HG02588 (cell line): ENCODE measurements around the gene KLHL34.

ENCODE experiments used
- ATAC-seq: cut with Tn5 transposase; IDR thresholded peaks from one replicate; pipeline ENCODE4 v1.9.1; 2021; ENCODE audit warnings: mild to moderate bottlenecking, moderate library complexity; ENCODE audit not compliant: unreplicated experiment

Gene KLHL34, protein sequence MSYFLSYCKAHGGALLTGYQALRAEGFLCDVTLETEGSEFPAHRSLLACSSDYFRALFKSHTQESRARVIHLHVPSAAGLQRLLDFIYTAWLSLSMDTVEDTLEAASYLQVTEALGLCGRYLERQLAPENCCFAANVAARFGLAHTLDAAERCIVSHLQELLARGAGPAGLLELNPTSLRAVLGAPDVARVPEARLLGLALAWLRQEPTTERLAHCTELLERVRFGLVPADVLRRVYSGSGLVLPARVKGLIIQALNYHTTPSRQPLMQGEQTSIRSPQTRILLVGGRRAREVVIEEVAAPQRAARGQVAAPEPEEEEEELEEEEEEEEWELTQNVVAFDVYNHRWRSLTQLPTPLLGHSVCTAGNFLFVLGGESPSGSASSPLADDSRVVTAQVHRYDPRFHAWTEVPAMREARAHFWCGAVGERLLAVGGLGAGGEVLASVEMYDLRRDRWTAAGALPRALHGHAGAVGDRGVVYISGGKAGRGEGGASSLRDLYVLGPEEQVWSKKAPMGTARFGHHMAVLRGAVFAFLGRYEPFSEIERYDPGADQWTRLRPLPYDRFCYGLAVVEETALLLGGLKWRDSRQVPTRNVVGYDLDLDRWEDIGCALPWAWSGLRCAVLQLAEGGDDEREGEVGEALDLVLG

DNA sequence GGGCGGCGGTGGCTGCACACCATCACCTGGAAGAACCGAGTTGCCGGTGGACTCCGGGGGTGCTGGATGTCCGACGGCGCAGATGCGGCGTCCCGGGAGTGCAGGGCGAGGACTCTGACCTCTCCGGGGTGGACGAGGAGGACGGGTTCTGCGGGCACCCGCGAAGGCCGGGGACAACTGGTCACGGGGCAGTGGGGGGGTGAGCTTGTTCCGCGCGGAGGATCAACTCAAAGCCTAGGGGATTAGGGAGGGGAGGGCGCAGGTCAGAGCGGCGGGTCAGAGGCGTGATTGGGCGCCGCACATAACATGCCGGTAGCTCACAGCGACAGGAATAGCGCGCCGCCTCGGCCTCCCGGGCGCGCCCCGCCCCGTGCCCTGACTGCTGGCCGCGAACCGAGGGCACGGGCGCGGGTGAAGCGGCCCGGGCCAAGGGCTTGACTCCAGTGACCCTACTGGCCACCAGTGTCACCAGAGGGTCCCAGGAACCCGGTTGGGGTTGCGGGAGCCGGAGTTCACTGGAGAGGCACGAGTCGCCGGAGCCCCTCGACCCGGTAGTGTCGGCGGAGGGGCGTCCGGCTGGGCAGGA, at the start of gene KLHL34:
KLHL34 (minus strand) TSS at position 179 of the 586 bp plus-strand sequence. CDS start 542 bp downstream, outside the sequence.
- ATAC-seq: no peak

DNA sequence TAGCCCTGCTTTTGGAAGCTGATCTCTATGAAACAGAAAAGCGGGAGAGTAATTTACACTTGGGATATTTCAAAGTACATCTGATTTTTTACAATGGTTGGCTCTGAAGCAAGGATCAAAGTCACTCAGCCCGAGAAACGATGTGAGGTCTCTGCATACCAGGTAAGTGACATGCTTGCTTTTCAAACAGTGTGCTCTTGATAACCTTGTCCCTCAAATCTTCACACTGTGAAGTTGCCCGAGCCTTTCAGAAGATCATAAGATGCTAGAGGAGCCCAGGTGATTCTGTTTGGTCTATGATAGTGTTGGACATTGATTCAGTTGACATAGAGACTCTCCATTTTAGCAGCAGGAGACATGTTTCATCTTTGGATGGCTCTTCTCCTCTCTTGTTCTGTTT, 47.1 kb upstream of the KLHL34 start:
- ATAC-seq: no peak

- no peak for ATAC-seq
These were observed 44.6 kb upstream of the KLHL34 start for GRCh38 chrX:21702725-21703124.

- ATAC-seq: no peak
These were observed 42.8 kb upstream of the KLHL34 start for GRCh38 chrX:21700967-21701366.

- ATAC-seq: no peak
These were observed 42.1 kb upstream of the KLHL34 start for GRCh38 chrX:21700275-21700674.

GRCh38 chrX:21699136-21699535, 41.0 kb upstream of the KLHL34 start:
- no peak for ATAC-seq

DNA sequence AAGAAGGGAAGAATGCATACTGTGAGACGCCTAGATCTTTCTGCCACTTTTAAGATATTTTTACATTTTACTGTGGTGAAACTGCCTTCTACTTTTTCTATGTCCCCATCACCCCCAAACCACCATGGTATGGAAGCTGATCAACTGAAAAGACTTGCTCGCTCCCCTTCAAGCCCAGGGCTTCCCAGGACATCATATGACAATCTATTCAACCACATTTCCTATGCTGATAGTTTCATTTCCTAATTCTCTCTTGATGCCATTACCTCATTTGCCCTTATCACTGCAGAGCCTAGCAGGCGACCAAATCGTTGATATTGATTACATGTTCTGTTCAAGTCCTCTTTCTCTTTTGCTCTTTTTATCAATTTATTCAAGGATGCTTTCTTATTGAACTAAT, 40.1 kb upstream of the KLHL34 start:
- ATAC-seq: no peak

DNA sequence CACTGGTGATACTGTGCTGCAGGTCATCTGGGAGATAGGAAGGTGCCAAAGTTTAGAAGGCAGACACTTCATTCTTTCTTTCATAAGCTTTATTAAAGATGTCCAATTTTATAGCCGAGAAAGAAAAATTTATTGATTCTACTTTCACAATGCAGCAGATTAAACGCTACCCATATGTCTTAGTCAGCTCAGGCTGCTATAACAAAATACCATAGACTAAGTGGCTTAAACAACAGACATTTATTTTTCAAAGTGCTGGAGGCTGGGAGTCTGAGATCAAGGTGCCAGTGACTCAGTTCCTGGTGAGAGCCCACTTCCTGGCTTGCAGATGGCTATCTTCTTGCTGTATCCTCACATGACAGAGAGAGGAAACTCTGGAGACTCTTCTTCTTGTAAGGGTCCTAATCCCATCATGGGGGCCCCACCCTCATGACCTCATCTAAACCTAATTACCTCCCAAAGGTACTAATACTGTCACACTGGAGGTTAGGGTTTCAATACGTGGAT, 33.4 kb upstream of the KLHL34 start:
- ATAC-seq: no peak

DNA sequence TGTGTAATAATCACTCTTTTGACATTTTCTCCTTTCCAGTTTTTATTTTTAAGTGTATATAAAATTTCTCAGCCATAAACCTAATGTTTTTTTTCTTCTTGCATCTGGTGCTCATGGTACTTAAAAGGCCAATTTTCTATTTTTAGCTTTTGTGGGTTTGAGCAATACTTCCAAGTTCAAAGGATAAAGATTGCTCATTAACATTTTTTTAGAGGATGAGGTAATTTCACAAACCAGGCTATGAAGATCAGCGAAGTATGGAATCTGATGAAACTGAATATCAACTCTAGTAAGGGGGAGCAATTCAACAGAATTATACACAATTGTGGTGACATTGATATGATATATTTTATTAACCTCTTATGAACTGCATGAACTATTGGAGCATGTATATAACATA, 25.8 kb upstream of the KLHL34 start:
- ATAC-seq: no peak

GRCh38 chrX:21678048-21678612, 20.0 kb upstream of the KLHL34 start:
- ATAC-seq: no peak

GRCh38 chrX:21675931-21676330, 17.8 kb upstream of the KLHL34 start:
- ATAC-seq: no peak

GRCh38 chrX:21674430-21675186, 16.5 kb upstream of the KLHL34 start:
- no peak for ATAC-seq

GRCh38 chrX:21666679-21667078, 8.5 kb upstream of the KLHL34 start:
- no peak for ATAC-seq

- ATAC-seq: no peak
These were observed 8.1 kb upstream of the KLHL34 start for GRCh38 chrX:21666252-21666651.

DNA sequence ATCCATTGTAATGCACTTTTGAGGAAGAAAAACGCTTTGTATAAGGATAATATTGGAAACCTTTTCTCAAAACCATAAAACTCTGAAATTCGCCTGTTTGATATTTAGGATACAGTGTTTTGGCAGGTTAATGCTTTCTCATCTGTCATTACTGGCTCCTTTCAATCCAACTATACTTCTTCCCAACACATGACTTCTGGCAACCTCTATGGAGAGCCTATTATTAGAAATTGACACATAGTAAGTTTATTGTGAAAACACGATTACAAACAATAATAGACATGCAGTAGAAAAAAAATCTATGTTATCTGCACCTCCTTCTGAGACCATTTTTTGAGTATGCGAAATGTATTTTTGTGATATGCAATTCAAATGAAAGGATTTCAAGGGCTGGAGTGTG, 4.6 kb upstream of the KLHL34 start:
- no peak for ATAC-seq

DNA sequence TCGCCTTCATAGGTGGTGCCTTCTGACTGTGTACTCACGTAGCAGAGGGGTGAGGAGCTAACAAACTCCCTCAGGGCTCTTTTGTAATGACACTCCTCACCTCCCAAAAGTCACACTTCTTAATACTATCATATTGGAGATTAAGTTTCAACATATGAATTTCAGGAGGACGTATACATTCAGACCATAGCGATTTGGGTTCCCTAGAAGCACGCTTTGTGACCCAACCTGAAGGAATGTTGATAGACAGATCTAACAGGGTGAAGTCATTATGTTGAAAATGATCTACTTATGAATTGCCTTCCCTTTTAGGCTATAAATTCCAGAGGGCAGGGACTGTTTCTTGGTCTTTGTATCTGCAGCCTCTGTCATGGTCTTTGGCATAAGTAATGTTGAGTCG, 3.2 kb upstream of the KLHL34 start:
- no peak for ATAC-seq

- no peak for ATAC-seq
These were observed 2.0 kb upstream of the KLHL34 start for GRCh38 chrX:21660156-21660555.

GRCh38 chrX:21659320-21659719, 1.2 kb upstream of the KLHL34 start:
- no peak for ATAC-seq

- ATAC-seq: no peak
These were observed 616 bp upstream of the KLHL34 start for GRCh38 chrX:21658746-21659145.

GRCh38 chrX:21657318-21658151, 595 bp downstream of the KLHL34 start:
- ATAC-seq: no peak
